Left lung (tissue), 10 donors: ENCODE results near the gene PI4KA. TPM values are rescaled to one million over a fixed set of nuclear protein-coding genes. Genes with fewer than 3 reads are reported as not detected.

Experiments
- ATAC-seq: fragments of 200-7000 bp; cut with Tn5 transposase; one replicate; pipeline ENCODE4 v1.9.1; 2020; ENCODE audit warnings: moderate library complexity
- DNase-seq, 4 donors: peaks; one replicate each; pipeline ENCODE4 v3.0.0-alpha.2; 2013 to 2020
- H3K27ac ChIP-seq, 2 donors: fragments of 200-600 bp; sonication (generic) in 1 of 2; one replicate each; pipeline versions ENCODE4 v1.5.0 to v1.8.0; 2020 to 2021
- H3K27me3 ChIP-seq, 2 donors: fragments of 200-600 bp; sonication (generic) in 1 of 2; one replicate each; pipeline versions ENCODE4 v1.5.0 to v1.8.0; 2020 to 2021
- H3K36me3 ChIP-seq, 2 donors: fragments of 200-600 bp; sonication (generic) in 1 of 2; one replicate each; pipeline versions ENCODE4 v1.5.0 to v1.8.0; 2020 to 2021
- H3K4me1 ChIP-seq, 2 donors: fragments of 200-600 bp; one replicate each; pipeline ENCODE4 v1.8.0; 2021
- H3K4me3 ChIP-seq, 2 donors: fragments of 200-600 bp; sonication (generic) in 1 of 2; one replicate each; pipeline versions ENCODE4 v1.5.0 to v1.8.0; 2020 to 2021; ENCODE audit warnings: mild to moderate bottlenecking in 1 of 2
- H3K9me3 ChIP-seq, 2 donors: fragments of 200-600 bp; sonication (generic) in 1 of 2; one replicate each; pipeline versions ENCODE4 v1.5.0 to v1.8.0; 2020 to 2021
- CTCF ChIP-seq, 2 donors: fragments of 200-600 bp; sonication (generic) in 1 of 2; IDR thresholded peaks; one replicate each; pipeline versions ENCODE4 v1.5.0 to v1.8.0; 2021; ENCODE audit warnings: antibody characterized with exemption in 2 of 2
- intact Hi-C, 2 donors: fragments of 100-400 bp; cut with DNase I; formaldehyde crosslinking; loops; one replicate each; pipeline versions ENCODE4 v1.11.2 to v1.14.2; 2022
- polyA plus RNA-seq, 6 donors: library from polyadenylated mRNA; unstranded; fragments of 120-200 nt; gene quantifications; one replicate each; pipeline ENCODE4 v1.2.1, GENCODE V29; 2013; ENCODE audit not compliant: insufficient read length in 6 of 6
- total RNA-seq, 2 donors: library from RNA; stranded (reverse); fragmentation: NEBNext Ultra II Directional; extraction: Animal tissue kit (Norgen Biotek cat#: 25700); gene quantifications; one replicate each; pipeline ENCODE4 v1.2.1, GENCODE V29; 2021
- donor health status: DM: no; HTN: yes; CAD: no.
- donor health status: DM: no; HTN: no; CAD: no.

Gene PI4KA
- total and polyA plus RNA-seq, 8 donors, result 60.5 to 108 (median 70.0) TPM

GRCh38 chr22:20786048-20786447 is 72.6 kb downstream of the PI4KA start:
- no peak overlapping the region for H3K4me3 ChIP-seq
- no peak for TF ChIP-seq CTCF (IDR thresholded peaks at IDR 0.05)
- intact Hi-C loops, result loop anchor here in 1 of 2 donors (10.0 kb wide), 1 partner anchor 61 kb away; no protein-coding TSS in a partner anchor
- no peaks in the 10 kb centered on the region for H3K9me3 ChIP-seq
- no peak overlapping the region for H3K27ac ChIP-seq
- no peaks in the 10 kb centered on the region for H3K27me3 ChIP-seq
- peaks cover 0 to 59% of the 10 kb centered on the region in 2 donors for H3K36me3 ChIP-seq
- peaks cover 0 to 32% of the 10 kb centered on the region in 2 donors for H3K4me1 ChIP-seq
- no peak for ATAC-seq
- DNase-seq, result no peak

GRCh38 chr22:20785415-20785814 is 73.2 kb downstream of the PI4KA start:
- Histone ChIP-seq H3K4me3 (no peak overlapping the region), H3K4me1 (peaks cover 0 to 33% of the 10 kb centered on the region in 2 donors), H3K27ac (no peak overlapping the region), H3K36me3 (peaks cover 0 to 57% of the 10 kb centered on the region in 2 donors), H3K27me3 (no peaks in the 10 kb centered on the region), H3K9me3 (no peaks in the 10 kb centered on the region)
- no peak for ATAC-seq
- intact Hi-C loops, result loop anchor here in 1 of 2 donors (10.0 kb wide), 1 partner anchor 61 kb away; no protein-coding TSS in a partner anchor
- TF ChIP-seq CTCF (IDR thresholded peaks at IDR 0.05), result no peak
- no peak for DNase-seq

- Histone ChIP-seq H3K9me3 (no peaks in the 10 kb centered on the region), H3K27ac (peak overlapping the region in 1 of 2 donors; percentile 33), H3K4me1 (peaks cover 0 to 33% of the 10 kb centered on the region in 2 donors), H3K36me3 (peaks cover 0 to 57% of the 10 kb centered on the region in 2 donors), H3K4me3 (no peak overlapping the region), H3K27me3 (no peaks in the 10 kb centered on the region)
- peak; percentile 56 to 64 for TF ChIP-seq CTCF (IDR thresholded peaks at IDR 0.05)
- peak in 2 of 4 donors; percentile 14 to 44 for DNase-seq
- intact Hi-C loops, result loop anchor here in 1 of 2 donors (10.0 kb wide), 1 partner anchor 59 kb away; no protein-coding TSS in a partner anchor
- ATAC-seq, result peak; percentile 83
Observed at GRCh38 chr22:20783844-20784723, 74.5 kb downstream of the PI4KA start.

- Histone ChIP-seq H3K4me3 (no peak overlapping the region), H3K27ac (peak overlapping the region in 1 of 2 donors; percentile 33), H3K4me1 (peaks cover 0 to 33% of the 10 kb centered on the region in 2 donors), H3K9me3 (no peaks in the 10 kb centered on the region), H3K36me3 (peaks cover 0 to 55% of the 10 kb centered on the region in 2 donors), H3K27me3 (no peaks in the 10 kb centered on the region)
- DNase-seq (no peak), ATAC-seq (no peak)
- TF ChIP-seq CTCF (IDR thresholded peaks at IDR 0.05), result no peak
- intact Hi-C loops, result loop anchor here in 1 of 2 donors (10.0 kb wide), 1 partner anchor 58 kb away; no protein-coding TSS in a partner anchor
Observed at GRCh38 chr22:20783300-20783673, 75.3 kb downstream of the PI4KA start.
